NCI-H1092 (cell line): Measurements from ENCODE around the gene FGF23.

Experiments used
- DNase-seq: peaks from one replicate; lab custom pipeline; 2025; lab: John Stamatoyannopoulos, UW

The FGF23 gene

GRCh38 chr12:4383304-4383865, 3.9 kb upstream of the FGF23 start:
- DNase-seq = no peak

GRCh38 chr12:4380332-4380731, 820 bp upstream of the FGF23 start:
- DNase-seq = no peak

GRCh38 chr12:4378772-4379171, 740 bp downstream of the FGF23 start:
- DNase-seq = no peak

- DNase-seq = no peak
Measured at GRCh38 chr12:4375449-4375848, 4.1 kb downstream of the FGF23 start.

GRCh38 chr12:4372653-4373052, 6.9 kb downstream of the FGF23 start:
- no peak for DNase-seq

GRCh38 chr12:4370265-4370664, 9.2 kb downstream of the FGF23 start:
- no peak for DNase-seq

GRCh38 chr12:4369548-4369947, 10.0 kb downstream of the FGF23 start:
- DNase-seq = no peak

- DNase-seq = no peak
Measured at GRCh38 chr12:4366090-4366489, 13.4 kb downstream of the FGF23 start.

GRCh38 chr12:4356041-4356327, 23.5 kb downstream of the FGF23 start:
- DNase-seq = no peak

GRCh38 chr12:4355156-4356040, 24.1 kb downstream of the FGF23 start:
- DNase-seq = no peak

- no peak for DNase-seq
Measured at GRCh38 chr12:4353785-4354208, 25.7 kb downstream of the FGF23 start.

GRCh38 chr12:4346931-4347330, 32.6 kb downstream of the FGF23 start:
- DNase-seq = no peak

GRCh38 chr12:4331842-4332241, 47.7 kb downstream of the FGF23 start:
- no peak for DNase-seq

GRCh38 chr12:4331221-4331620, 48.3 kb downstream of the FGF23 start:
- no peak for DNase-seq

GRCh38 chr12:4330203-4330602, 49.3 kb downstream of the FGF23 start:
- DNase-seq = no peak

- no peak for DNase-seq
Measured at GRCh38 chr12:4327293-4327692, 52.2 kb downstream of the FGF23 start.

GRCh38 chr12:4325966-4326365, 53.5 kb downstream of the FGF23 start:
- no peak for DNase-seq

- DNase-seq = no peak
Measured at GRCh38 chr12:4324366-4324765, 55.1 kb downstream of the FGF23 start.

- no peak for DNase-seq
Measured at GRCh38 chr12:4323396-4323795, 56.1 kb downstream of the FGF23 start.

- DNase-seq = no peak
Measured at GRCh38 chr12:4322726-4323125, 56.8 kb downstream of the FGF23 start.

GRCh38 chr12:4320853-4321701, 58.4 kb downstream of the FGF23 start, which contains the start of gene TIGAR:
Gene TIGAR (plus strand): TSS chr12:4321213. CDS start chr12:4321272, 59 bp downstream.
- peak; percentile 89 for DNase-seq

- no peak for DNase-seq
Measured at GRCh38 chr12:4320497-4320852, 59.0 kb downstream of the FGF23 start.
